Skeletal muscle cell (primary cell): ENCODE results near the gene KDR.
A peak's percentile ranks its signal among the peaks of the same experiment; 100 is the strongest.

Source experiments
- DNase-seq: peaks from one replicate; pipeline ENCODE4 v3.0.0-alpha.2; 2010; ENCODE audit warnings: low read depth
- H3K4me3 ChIP-seq: 2 replicates; pipeline ENCODE4 v1.5.1; 2011; ENCODE audit warnings: low read depth, mild to moderate bottlenecking, control low read depth, low read length, moderate library complexity

KDR gene

GRCh38 chr4:55125763-55126541 is 557 bp upstream of the KDR start:
- peak overlapping the region; percentile 69 for H3K4me3 ChIP-seq
- DNase-seq = no peak

- DNase-seq = no peak
- H3K4me3 ChIP-seq = peak overlapping the region; percentile 69
Measured at GRCh38 chr4:55124322-55125076, 896 bp downstream of the KDR start.

- H3K4me3 ChIP-seq = peak overlapping the region; percentile 69
- DNase-seq = no peak
Measured at GRCh38 chr4:55123791-55124190, 1.6 kb downstream of the KDR start.

- no peak for DNase-seq
- H3K4me3 ChIP-seq = no peak overlapping the region
Measured at GRCh38 chr4:55122235-55122634, 3.2 kb downstream of the KDR start.

- no peak for DNase-seq
- no peak overlapping the region for H3K4me3 ChIP-seq
Measured at GRCh38 chr4:55121246-55121645, 4.1 kb downstream of the KDR start.

GRCh38 chr4:55118397-55118796 is 7.0 kb downstream of the KDR start:
- no peak for DNase-seq
- no peak overlapping the region for H3K4me3 ChIP-seq

GRCh38 chr4:55117511-55117910 is 7.9 kb downstream of the KDR start:
- H3K4me3 ChIP-seq = no peak overlapping the region
- DNase-seq = no peak

GRCh38 chr4:55116450-55116849 is 8.9 kb downstream of the KDR start:
- no peak overlapping the region for H3K4me3 ChIP-seq
- DNase-seq = no peak

GRCh38 chr4:55111601-55112000 is 13.8 kb downstream of the KDR start:
- H3K4me3 ChIP-seq = no peak overlapping the region
- no peak for DNase-seq

GRCh38 chr4:55110131-55110530 is 15.3 kb downstream of the KDR start:
- no peak overlapping the region for H3K4me3 ChIP-seq
- DNase-seq = no peak

GRCh38 chr4:55107054-55107453 is 18.3 kb downstream of the KDR start:
- DNase-seq = no peak
- no peak overlapping the region for H3K4me3 ChIP-seq

- no peak overlapping the region for H3K4me3 ChIP-seq
- no peak for DNase-seq
Measured at GRCh38 chr4:55103224-55103623, 22.2 kb downstream of the KDR start.

GRCh38 chr4:55099816-55100215 is 25.6 kb downstream of the KDR start:
- DNase-seq = no peak

GRCh38 chr4:55098456-55099204 is 26.8 kb downstream of the KDR start:
- DNase-seq = no peak
- H3K4me3 ChIP-seq = no peak overlapping the region

More at GRCh38 chr4:55099816-55100215, 25.6 kb downstream of the KDR start:
- no peak overlapping the region for H3K4me3 ChIP-seq

GRCh38 chr4:55096619-55097018 is 28.8 kb downstream of the KDR start:
- DNase-seq = no peak
- no peak overlapping the region for H3K4me3 ChIP-seq

- H3K4me3 ChIP-seq = no peak overlapping the region
- no peak for DNase-seq
Measured at GRCh38 chr4:55096045-55096444, 29.4 kb downstream of the KDR start.

GRCh38 chr4:55092504-55092903 is 32.9 kb downstream of the KDR start:
- no peak overlapping the region for H3K4me3 ChIP-seq
- DNase-seq = no peak

GRCh38 chr4:55089916-55090315 is 35.5 kb downstream of the KDR start:
- DNase-seq = no peak
- no peak overlapping the region for H3K4me3 ChIP-seq

GRCh38 chr4:55087913-55088260 is 37.5 kb downstream of the KDR start:
- no peak overlapping the region for H3K4me3 ChIP-seq
- no peak for DNase-seq
